GM21786 (cell line): ENCODE results near the gene IFT74.
"Not testable (repeated sequence)": the region's sequence is repeated elsewhere in the genome, so short reads cannot be mapped to it uniquely, and the experiment has no call there.

Source experiments
- ATAC-seq: cut with Tn5 transposase; IDR thresholded peaks from one replicate; pipeline ENCODE4 v1.9.1; 2021; ENCODE audit not compliant: unreplicated experiment

The IFT74 gene

GRCh38 chr9:27065288-27065687, 109.1 kb downstream of the IFT74 start:
- no peak for ATAC-seq

- no peak for ATAC-seq
Observed at GRCh38 chr9:27073841-27074728, 117.9 kb downstream of the IFT74 start.

- ATAC-seq = no peak
Observed at GRCh38 chr9:27078685-27079084, 122.5 kb downstream of the IFT74 start.

GRCh38 chr9:27085456-27085855, 129.2 kb downstream of the IFT74 start:
- ATAC-seq = no peak

GRCh38 chr9:27086818-27087680, 130.8 kb downstream of the IFT74 start:
- ATAC-seq = no peak

GRCh38 chr9:27088981-27089380, 132.8 kb downstream of the IFT74 start:
- ATAC-seq = no peak

GRCh38 chr9:27089706-27090105, 133.5 kb downstream of the IFT74 start:
- no peak for ATAC-seq

GRCh38 chr9:27090231-27090630, 134.0 kb downstream of the IFT74 start:
- no peak for ATAC-seq

- ATAC-seq = no peak
Observed at GRCh38 chr9:27090711-27091110, 134.5 kb downstream of the IFT74 start.

- not testable (repeated sequence) for ATAC-seq
Observed at GRCh38 chr9:27092496-27092895, 136.3 kb downstream of the IFT74 start.

- not testable (repeated sequence) for ATAC-seq
Observed at GRCh38 chr9:27093384-27094067, 137.3 kb downstream of the IFT74 start.

- ATAC-seq = no peak
Observed at GRCh38 chr9:27094640-27095298, 138.6 kb downstream of the IFT74 start.

- ATAC-seq = no peak
Observed at GRCh38 chr9:27107241-27107640, 151.0 kb downstream of the IFT74 start.

- no peak for ATAC-seq
Observed at GRCh38 chr9:27108981-27109541, 152.8 kb downstream of the IFT74 start, which contains the start of gene TEK. Gene TEK, plus strand, starts transcription at chr9:27109225. Its CDS starts 366 bp downstream, at chr9:27109591.

- no peak for ATAC-seq
Observed at GRCh38 chr9:27109621-27110020, 153.4 kb downstream of the IFT74 start.

GRCh38 chr9:27110181-27110580, 154.0 kb downstream of the IFT74 start:
- ATAC-seq = no peak

- no peak for ATAC-seq
Observed at GRCh38 chr9:27112235-27112634, 156.0 kb downstream of the IFT74 start.
